Measurements from ENCODE around the gene LMF1. TPM values are rescaled to one million over a fixed set of nuclear protein-coding genes. Genes with fewer than 3 reads are reported as not detected.

The LMF1 gene
- polyA plus RNA-seq, 6 donors from 2014 or later, result 8.2 to 19.6 (median 13.2) TPM

GRCh38 chr16:881219-882097 lies 89.3 kb downstream of the LMF1 start:
- H3K9me3 Mint-ChIP-seq, result peaks cover 0 to 7% (median 3%) of the 10 kb centered on the region in 7 donors
- H3K4me1 Mint-ChIP-seq, result peaks cover 5 to 10% (median 7%) of the 10 kb centered on the region in 3 donors
- ATAC-seq (ENCODE audit: low read depth in 2 of 2), result no peak
- H3K4me3 Mint-ChIP-seq, result peak overlapping the region in 1 of 8 donors; percentile 72
- no peaks in the 10 kb centered on the region for H3K27me3 Mint-ChIP-seq
- DNase-seq, result no peak
- peaks cover 0 to 15% of the 10 kb centered on the region in 2 donors for H3K36me3 Mint-ChIP-seq
- H3K27ac Mint-ChIP-seq, result no peak overlapping the region

DNA sequence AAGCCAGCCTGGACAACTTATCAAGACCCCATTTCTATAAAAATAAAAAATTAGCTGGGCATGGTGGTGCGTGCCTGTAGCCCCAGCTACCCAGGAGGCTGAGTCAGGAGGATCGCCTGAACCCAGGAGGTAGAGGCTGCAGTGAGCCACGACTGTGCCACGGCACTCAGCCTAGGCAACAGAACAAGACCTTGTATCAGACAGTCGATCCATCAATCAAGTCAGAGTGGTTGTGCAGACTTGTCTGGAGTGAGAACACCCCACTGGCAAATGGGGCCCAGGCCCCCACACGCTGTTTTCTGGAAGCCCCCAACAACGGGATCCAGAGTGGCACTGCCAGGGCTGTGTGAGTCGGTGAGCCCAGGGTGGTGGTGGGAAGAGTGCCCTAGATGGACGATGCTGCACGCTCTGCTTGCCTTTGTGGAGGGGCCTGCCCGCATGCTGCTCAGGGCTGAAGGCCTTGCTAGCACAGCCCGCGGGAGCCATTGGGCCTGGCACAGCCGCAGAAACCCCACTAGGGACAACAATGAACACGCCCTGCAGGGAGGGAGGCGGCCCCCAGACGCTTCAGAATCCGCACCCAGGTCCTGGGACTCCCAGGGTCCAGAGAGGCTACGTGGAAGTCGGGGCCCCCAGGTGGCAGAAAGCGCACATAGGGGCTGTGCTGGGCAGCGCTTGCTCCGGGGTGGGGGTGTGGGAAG lies 90.2 kb downstream of the LMF1 start:
- Mint-ChIP-seq H3K9me3 (peaks cover 0 to 7% (median 3%) of the 10 kb centered on the region in 7 donors), H3K4me3 (no peak overlapping the region), H3K36me3 (peaks cover 0 to 17% of the 10 kb centered on the region in 2 donors), H3K4me1 (peaks cover 5 to 10% (median 7%) of the 10 kb centered on the region in 3 donors), H3K27ac (no peak overlapping the region), H3K27me3 (no peaks in the 10 kb centered on the region)
- no peak for DNase-seq
- no peak for ATAC-seq (ENCODE audit: low read depth in 2 of 2)

GRCh38 chr16:879986-880385 lies 90.8 kb downstream of the LMF1 start:
- ATAC-seq (ENCODE audit: low read depth in 2 of 2) (no peak), DNase-seq (no peak)
- Mint-ChIP-seq H3K27ac (no peak overlapping the region), H3K4me3 (no peak overlapping the region), H3K36me3 (peaks cover 0 to 17% of the 10 kb centered on the region in 2 donors), H3K27me3 (no peaks in the 10 kb centered on the region), H3K4me1 (peaks cover 5 to 10% (median 7%) of the 10 kb centered on the region in 3 donors), H3K9me3 (peaks cover 0 to 7% (median 3%) of the 10 kb centered on the region in 7 donors)

DNA sequence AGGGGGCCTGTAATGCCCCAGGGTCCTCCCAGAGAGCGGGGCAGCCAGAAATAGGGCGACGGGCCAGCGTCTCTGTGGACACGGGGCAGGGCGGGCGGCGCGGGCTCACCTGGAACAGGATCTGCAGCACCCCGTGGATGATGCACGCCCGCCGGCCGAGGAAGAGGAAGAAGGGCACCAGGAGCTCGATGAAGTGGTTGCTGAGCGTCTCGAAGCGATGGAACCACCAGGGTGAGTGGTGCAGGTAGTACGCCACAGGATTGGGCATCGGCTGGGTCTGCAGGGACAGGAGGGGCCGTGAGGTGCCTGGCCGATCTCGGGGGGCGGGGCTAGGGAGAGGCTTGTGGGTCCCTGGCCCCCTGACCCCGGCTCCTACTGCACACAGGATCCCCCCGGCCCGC lies 91.3 kb downstream of the LMF1 start:
- H3K4me1 Mint-ChIP-seq, result peaks cover 5 to 10% (median 7%) of the 10 kb centered on the region in 3 donors
- peaks cover 0 to 7% (median 3%) of the 10 kb centered on the region in 7 donors for H3K9me3 Mint-ChIP-seq
- no peak for DNase-seq
- peaks cover 0 to 17% of the 10 kb centered on the region in 2 donors for H3K36me3 Mint-ChIP-seq
- no peaks in the 10 kb centered on the region for H3K27me3 Mint-ChIP-seq
- H3K4me3 Mint-ChIP-seq, result no peak overlapping the region
- ATAC-seq (ENCODE audit: low read depth in 2 of 2), result no peak
- H3K27ac Mint-ChIP-seq, result no peak overlapping the region

- Mint-ChIP-seq H3K4me3 (no peak overlapping the region), H3K36me3 (peaks cover 0 to 18% of the 10 kb centered on the region in 2 donors), H3K9me3 (peaks cover 0 to 7% (median 3%) of the 10 kb centered on the region in 7 donors), H3K27me3 (no peaks in the 10 kb centered on the region), H3K27ac (no peak overlapping the region), H3K4me1 (peaks cover 5 to 10% (median 7%) of the 10 kb centered on the region in 3 donors)
- ATAC-seq (ENCODE audit: low read depth in 2 of 2) (no peak), DNase-seq (no peak)
These were observed 91.9 kb downstream of the LMF1 start for GRCh38 chr16:878886-879285.

DNA sequence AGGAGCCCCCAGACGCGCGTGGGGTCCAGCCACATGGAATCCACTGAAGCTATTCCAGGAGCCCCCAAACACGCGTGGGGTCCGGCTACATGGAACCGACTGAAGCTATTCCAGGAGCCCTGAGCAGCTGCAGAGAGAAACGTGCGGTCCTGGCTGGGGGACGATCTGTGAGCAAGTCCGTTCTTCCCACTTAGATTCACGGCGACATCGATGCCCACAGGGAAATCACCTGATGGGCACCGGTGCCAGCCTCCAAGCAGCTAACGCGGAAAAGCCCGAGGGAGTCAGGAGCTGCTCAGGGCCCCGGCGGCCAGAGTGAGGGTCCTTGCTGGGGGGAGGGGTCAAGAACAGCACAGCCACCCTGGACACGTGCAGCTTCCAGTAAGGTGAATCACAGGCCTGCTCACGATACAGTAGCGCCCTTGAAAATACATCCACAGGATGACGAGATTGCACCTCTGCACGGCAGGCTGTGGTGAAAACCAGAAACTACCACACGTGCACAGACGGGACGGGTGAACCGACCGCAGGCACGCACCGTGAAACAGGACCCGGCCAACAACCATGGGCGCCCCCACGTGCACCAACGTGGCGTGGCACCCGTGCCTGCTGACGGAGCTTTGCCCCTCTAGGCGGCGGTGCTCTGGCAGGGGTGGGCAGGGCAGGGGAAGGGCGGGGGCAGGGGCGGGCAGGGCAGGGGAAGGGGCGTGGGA lies 92.6 kb downstream of the LMF1 start:
- peak overlapping the region in 1 of 6 donors; percentile 56 for H3K27ac Mint-ChIP-seq
- peak in 1 of 2 donors; percentile 71 for ATAC-seq (ENCODE audit: low read depth in 2 of 2)
- no peak for DNase-seq
- peaks cover 0 to 25% of the 10 kb centered on the region in 2 donors for H3K36me3 Mint-ChIP-seq
- no peaks in the 10 kb centered on the region for H3K27me3 Mint-ChIP-seq
- peaks cover 0 to 7% (median 3%) of the 10 kb centered on the region in 7 donors for H3K9me3 Mint-ChIP-seq
- peak overlapping the region in 1 of 8 donors; percentile 47 for H3K4me3 Mint-ChIP-seq
- peaks cover 5 to 10% (median 7%) of the 10 kb centered on the region in 3 donors for H3K4me1 Mint-ChIP-seq

DNA sequence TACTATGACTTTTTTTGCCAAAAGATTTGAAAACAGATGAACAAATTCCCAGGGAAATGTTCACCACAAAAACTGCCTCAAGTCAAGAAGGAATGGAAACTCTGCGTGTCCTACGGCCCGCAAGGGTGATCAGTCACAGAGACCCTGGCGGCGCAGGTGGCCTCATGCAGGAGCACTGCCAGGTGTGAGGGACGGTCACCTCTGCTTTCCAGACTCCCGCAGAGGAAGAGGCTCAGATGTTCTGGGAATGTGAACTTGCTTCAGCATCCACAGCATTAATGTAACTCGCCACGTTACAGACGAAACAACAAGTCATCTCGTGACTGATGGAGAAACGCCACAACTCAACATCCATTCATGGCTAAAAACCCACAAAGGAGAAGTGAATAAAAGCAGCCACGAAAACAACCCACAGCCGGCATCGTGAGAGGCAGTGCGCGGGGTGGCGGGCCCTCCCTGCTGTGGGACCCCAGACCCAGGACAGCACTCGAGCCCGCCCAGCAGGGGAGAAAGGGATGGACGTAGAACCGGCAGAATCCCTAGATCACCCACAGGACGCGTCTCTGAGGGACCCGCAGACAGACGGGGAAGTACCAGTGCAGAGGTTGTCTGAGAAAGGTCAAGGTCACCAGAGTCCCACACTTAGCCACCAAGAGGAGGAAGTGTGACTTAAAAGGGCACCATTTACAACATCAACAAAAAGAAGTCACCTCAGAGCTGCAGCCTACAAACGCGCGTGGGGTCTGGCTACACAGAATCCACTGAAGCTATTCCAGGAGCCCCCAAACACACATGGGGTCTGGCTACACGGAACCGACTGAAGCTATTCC lies 93.3 kb downstream of the LMF1 start:
- H3K27me3 Mint-ChIP-seq, result no peaks in the 10 kb centered on the region
- peak in 1 of 2 donors; percentile 51 for ATAC-seq (ENCODE audit: low read depth in 2 of 2)
- no peak for DNase-seq
- peak overlapping the region in 1 of 6 donors; percentile 78 for H3K27ac Mint-ChIP-seq
- peaks cover 0 to 3% (median 2%) of the 10 kb centered on the region in 7 donors for H3K9me3 Mint-ChIP-seq
- H3K36me3 Mint-ChIP-seq, result peaks cover 0 to 20% of the 10 kb centered on the region in 2 donors
- peaks cover 5 to 10% (median 7%) of the 10 kb centered on the region in 3 donors for H3K4me1 Mint-ChIP-seq
- H3K4me3 Mint-ChIP-seq, result no peak overlapping the region

- DNase-seq, result no peak
- H3K36me3 Mint-ChIP-seq, result peaks cover 0 to 16% of the 10 kb centered on the region in 2 donors
- no peaks in the 10 kb centered on the region for H3K9me3 Mint-ChIP-seq
- H3K27me3 Mint-ChIP-seq, result no peaks in the 10 kb centered on the region
- H3K4me1 Mint-ChIP-seq, result peaks cover 8 to 12% (median 8%) of the 10 kb centered on the region in 3 donors
- peak overlapping the region in 3 of 6 donors; percentile 78 to 85 (median 82) for H3K27ac Mint-ChIP-seq
- ATAC-seq (ENCODE audit: low read depth in 2 of 2), result no peak
- no peak overlapping the region for H3K4me3 Mint-ChIP-seq
These were observed 94.1 kb downstream of the LMF1 start for GRCh38 chr16:876523-877241.

GRCh38 chr16:876041-876335 lies 94.8 kb downstream of the LMF1 start:
- H3K27me3 Mint-ChIP-seq, result no peaks in the 10 kb centered on the region
- H3K27ac Mint-ChIP-seq, result no peak overlapping the region
- peaks cover 10 to 15% (median 12%) of the 10 kb centered on the region in 3 donors for H3K4me1 Mint-ChIP-seq
- no peaks in the 10 kb centered on the region for H3K9me3 Mint-ChIP-seq
- DNase-seq (no peak), ATAC-seq (ENCODE audit: low read depth in 2 of 2) (no peak)
- peaks cover 0 to 16% of the 10 kb centered on the region in 2 donors for H3K36me3 Mint-ChIP-seq
- H3K4me3 Mint-ChIP-seq, result no peak overlapping the region

DNA sequence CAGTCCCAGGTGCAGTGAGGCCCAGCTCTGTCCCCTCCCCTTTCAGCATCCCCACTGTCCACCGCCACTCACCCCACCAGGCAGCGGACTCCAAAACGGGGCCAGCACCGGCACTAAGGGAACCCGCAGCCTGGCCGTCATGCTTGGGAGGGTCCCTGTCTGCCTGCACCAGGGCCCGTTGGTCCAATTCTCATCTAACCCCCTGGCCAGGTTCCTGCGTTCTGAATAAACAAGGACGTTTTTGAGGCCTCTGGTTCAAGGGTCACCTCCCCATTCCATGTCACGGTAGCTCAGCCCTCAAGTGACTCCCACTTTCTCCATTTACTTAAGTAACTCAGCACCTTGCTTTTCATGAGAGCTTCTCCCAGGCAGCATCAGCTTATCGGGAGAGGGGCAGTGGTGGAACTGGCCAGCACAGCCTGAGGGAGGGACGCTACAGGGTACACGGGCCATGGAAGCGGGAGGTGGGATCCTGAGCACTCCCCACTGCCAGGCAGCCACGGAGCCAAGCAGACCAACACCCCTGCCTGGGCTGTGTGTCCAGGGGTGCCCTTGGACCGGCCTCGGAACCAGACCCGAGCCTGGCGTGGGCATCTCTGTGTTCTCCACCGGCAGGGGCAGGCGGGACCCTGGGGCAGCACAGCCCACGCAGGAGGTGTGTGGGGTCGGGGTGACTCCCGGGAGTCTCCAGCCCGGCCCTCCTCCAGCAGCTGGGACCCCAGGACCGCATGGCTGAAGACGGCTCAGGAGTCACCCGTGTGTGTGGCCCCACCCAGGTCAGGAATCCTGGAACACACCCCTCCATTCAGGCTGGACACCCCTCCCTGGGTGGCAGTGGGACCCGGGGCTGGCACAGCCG lies 95.4 kb downstream of the LMF1 start:
- H3K36me3 Mint-ChIP-seq, result peaks cover 0 to 16% of the 10 kb centered on the region in 2 donors
- H3K9me3 Mint-ChIP-seq, result no peaks in the 10 kb centered on the region
- no peak overlapping the region for H3K4me3 Mint-ChIP-seq
- DNase-seq (no peak), ATAC-seq (ENCODE audit: low read depth in 2 of 2) (no peak)
- H3K4me1 Mint-ChIP-seq, result peaks cover 10 to 15% (median 12%) of the 10 kb centered on the region in 3 donors
- no peaks in the 10 kb centered on the region for H3K27me3 Mint-ChIP-seq
- H3K27ac Mint-ChIP-seq, result no peak overlapping the region

DNA sequence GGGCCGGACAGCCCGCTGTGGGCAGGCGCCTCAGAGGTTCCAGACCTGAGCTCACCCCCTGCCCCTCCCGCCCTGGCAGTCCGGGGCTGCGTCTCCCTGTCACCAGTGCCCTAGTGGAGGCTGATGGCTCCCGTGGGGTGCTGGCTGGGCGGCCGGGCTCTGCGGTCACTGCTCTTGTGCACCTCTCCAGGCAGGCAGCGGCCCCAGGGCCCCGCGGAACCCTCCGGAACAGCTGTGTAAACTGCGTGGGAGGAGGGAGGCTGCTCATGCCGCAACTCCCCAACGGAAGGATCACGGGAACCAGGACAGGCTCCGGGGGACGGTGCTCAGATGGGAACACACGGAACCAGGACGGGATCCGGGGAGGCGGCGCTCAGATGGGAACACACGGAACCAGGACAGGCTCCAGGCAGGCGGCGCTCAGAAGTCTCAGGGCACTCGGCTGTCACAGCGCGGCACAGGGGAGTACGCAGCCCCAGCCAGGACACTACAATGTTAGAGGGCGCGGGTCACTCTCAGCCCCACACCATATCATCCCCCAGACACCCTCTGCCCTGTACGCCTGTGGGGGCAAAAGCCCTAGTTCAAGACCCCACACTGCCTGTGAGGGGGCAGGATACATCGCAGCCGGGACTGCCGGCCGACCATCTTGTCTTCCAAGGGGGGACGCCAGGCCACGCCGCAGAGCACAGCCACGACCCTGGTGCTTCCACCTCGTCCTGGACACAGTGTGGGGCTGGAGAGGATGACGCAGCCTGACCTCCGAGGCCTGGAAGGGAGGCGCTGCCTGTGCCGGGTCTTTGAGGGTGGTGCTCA lies 96.2 kb downstream of the LMF1 start:
- DNase-seq (no peak), ATAC-seq (ENCODE audit: low read depth in 2 of 2) (no peak)
- no peaks in the 10 kb centered on the region for H3K27me3 Mint-ChIP-seq
- peaks cover 10 to 15% (median 12%) of the 10 kb centered on the region in 3 donors for H3K4me1 Mint-ChIP-seq
- H3K4me3 Mint-ChIP-seq, result no peak overlapping the region
- H3K36me3 Mint-ChIP-seq, result peaks cover 0 to 16% of the 10 kb centered on the region in 2 donors
- H3K9me3 Mint-ChIP-seq, result no peaks in the 10 kb centered on the region
- no peak overlapping the region for H3K27ac Mint-ChIP-seq
